GM21423 (cell line): ENCODE data around the gene NUP98.
"Not testable (repeated sequence)": the region's sequence is repeated elsewhere in the genome, so short reads cannot be mapped to it uniquely, and the experiment has no call there.

Source experiments
- ATAC-seq: cut with Tn5 transposase; IDR thresholded peaks from one replicate; pipeline ENCODE4 v1.9.1; 2021; ENCODE audit warnings: mild to moderate bottlenecking, moderate library complexity; ENCODE audit not compliant: unreplicated experiment

The NUP98 gene

DNA sequence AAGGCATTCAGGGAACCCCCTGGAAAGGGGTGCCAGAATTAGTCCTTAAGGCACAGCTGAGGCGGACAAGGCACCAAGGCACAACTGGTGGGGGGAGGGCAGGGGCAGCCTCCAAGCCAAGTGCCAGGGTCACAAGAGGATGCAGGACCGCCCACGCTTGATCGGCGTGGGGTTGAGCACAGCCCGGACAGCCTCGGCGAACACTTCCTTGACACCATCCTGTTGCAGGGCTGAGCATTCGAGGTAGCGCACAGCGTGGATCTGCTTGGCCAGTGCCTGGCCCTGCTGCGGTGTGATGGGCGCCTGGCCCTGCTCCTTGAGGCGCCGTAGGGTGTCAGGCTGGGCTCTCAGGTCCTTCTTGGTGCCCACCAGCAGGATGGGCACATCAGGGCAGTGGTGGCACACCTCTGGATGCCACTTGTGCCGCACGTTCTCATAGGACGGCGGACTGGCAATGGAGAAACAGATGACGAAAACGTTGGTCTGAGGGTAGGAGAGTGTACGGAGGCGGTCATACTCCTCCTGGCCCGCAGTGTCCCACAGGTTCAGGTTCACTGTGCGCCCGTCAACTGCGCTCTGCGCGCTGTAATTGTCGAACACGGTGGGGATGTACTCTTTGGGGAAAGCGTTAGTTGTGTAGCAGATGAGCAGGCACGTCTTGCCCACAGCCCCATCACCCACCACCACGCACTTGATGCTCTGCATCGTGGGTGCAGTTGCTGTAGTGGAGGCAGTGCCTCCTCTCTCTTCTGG, 30.3 kb upstream of the NUP98 start:
- no peak for ATAC-seq

DNA sequence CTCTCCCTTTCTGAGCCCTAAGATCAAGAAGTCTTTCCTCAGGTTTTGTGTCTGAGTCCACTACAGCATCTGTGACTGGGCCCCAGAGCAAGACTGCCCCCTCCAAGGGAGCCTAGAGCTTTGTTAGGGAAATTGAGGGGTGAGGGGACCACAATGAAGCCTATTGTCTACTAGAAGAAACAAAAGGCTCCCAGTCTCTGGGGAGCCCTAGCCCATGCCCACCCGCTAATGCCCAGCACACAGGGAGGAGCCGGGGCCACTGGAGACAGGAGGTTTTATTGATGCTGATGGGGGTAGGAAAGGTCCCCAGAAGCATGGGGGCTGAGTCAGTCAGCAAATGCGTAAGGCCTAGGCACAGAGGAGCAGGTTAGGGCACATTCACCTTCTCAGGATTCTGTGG, 29.4 kb upstream of the NUP98 start:
- no peak for ATAC-seq

- ATAC-seq: no peak
These were observed 28.3 kb upstream of the NUP98 start for GRCh38 chr11:3825473-3826154.

GRCh38 chr11:3824714-3825472, 27.5 kb upstream of the NUP98 start:
- peak; percentile 67 for ATAC-seq

- ATAC-seq: no peak
These were observed 26.6 kb upstream of the NUP98 start for GRCh38 chr11:3823762-3824506.

DNA sequence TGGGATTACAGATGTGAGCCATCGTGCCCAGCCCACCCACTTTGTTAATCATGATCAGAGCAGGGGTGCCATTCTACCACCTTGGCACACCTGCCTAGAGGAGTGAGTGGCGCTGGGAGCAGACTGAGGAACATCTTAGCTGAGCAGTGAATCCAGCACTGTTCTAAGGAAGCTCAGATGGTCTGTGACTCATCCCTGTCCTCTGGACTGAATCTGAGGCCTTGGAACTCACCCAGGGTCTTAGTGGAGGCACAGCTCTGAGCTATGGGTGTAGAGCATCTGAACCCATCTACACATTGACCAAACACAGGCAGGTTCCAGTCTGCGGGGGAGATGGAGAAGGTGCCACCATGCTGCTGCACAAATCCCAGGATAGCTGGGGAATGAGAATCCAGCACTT, 25.9 kb upstream of the NUP98 start:
- ATAC-seq: no peak

- no peak for ATAC-seq
These were observed 25.0 kb upstream of the NUP98 start for GRCh38 chr11:3822312-3822711.

GRCh38 chr11:3820971-3821370, 23.6 kb upstream of the NUP98 start:
- ATAC-seq: no peak

DNA sequence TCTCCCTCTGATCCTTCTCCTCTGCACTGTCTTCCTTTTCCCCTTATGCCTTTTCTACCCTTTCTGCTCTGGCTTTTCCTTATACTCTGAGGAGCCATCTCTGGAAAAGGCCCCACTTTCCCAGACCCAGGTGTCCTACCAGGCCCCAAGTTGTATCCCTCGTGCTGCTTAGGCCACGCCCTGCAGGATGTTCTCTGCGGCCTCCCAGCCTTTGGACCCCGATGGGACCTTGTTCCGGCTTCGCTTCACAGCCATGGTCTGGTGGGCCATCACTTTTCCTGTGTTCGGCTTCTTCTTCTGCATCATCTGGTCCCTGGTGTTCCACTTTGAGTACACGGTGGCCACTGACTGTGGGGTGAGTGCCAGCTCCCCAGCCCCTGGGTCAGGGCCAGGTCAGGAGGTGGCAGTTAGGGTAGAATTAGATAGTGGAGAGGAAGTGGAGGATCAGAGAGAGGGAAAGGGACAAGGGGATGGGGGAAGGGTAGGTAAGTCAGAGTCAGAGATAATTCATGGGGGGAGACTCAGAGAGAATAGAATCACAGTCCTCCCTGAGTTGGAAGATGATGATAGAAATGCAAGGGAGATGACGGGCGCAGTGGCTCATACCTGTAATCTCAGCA, 19.9 kb upstream of the NUP98 start:
- no peak for ATAC-seq

GRCh38 chr11:3816673-3817072, 19.3 kb upstream of the NUP98 start:
- no peak for ATAC-seq

DNA sequence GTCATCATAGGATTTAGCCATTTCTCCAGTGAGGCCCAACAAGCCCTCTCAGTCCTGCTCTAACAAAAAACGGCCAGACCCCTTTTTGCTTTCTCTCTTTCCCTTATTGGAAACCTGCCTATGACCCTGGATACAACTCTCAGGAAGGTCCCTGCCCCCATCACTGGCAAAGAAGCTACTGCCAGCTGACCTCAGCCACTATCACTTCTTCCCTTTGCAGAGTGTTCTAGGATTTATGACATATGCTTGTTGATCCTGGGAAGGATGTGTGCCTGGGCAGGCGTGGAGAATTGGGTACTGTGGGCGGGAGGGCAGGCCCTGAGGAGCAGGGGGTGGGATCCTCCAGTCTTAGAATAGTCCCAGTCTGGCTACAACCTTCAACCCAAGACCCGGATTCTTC, 18.5 kb upstream of the NUP98 start:
- no peak for ATAC-seq

- not testable (repeated sequence) for ATAC-seq
These were observed 17.5 kb upstream of the NUP98 start for GRCh38 chr11:3814832-3815231.

GRCh38 chr11:3810951-3811350, 13.6 kb upstream of the NUP98 start:
- ATAC-seq: no peak

GRCh38 chr11:3810446-3810845, 13.1 kb upstream of the NUP98 start:
- no peak for ATAC-seq

DNA sequence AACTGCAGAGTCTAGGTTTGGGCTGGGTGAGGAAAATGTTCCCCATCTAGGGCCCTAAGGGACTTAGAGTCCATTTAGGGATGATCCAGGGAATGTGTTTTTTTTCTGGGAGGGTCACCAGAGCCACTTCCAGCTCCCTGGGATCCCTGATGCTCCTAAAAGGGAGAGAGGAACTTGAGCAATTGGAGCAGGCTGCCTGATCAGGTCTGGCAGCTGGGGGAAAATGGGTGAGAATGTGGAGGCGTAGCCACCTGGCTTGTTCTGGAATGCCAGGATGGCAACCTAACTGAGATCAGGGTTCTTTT, 12.2 kb upstream of the NUP98 start:
- ATAC-seq: no peak

GRCh38 chr11:3808861-3809623, 11.7 kb upstream of the NUP98 start:
- ATAC-seq: peak; percentile 76

- peak; percentile 51 for ATAC-seq
These were observed 10.8 kb upstream of the NUP98 start, which contains the start of gene PGAP2 for GRCh38 chr11:3807909-3808860. TSS of gene PGAP2 (plus strand) at chr11:3808560. CDS start at chr11:3811260, 2,700 bp downstream.

- no peak for ATAC-seq
These were observed 6.6 kb upstream of the NUP98 start for GRCh38 chr11:3803726-3804495.
